Measurements from ENCODE around the gene PLVAP. TPM values are rescaled to one million over a fixed set of nuclear protein-coding genes. Genes with fewer than 3 reads are reported as not detected.

PLVAP gene, protein sequence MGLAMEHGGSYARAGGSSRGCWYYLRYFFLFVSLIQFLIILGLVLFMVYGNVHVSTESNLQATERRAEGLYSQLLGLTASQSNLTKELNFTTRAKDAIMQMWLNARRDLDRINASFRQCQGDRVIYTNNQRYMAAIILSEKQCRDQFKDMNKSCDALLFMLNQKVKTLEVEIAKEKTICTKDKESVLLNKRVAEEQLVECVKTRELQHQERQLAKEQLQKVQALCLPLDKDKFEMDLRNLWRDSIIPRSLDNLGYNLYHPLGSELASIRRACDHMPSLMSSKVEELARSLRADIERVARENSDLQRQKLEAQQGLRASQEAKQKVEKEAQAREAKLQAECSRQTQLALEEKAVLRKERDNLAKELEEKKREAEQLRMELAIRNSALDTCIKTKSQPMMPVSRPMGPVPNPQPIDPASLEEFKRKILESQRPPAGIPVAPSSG
- 10 to 100 TPM; 10.5 to 62.7 (median 18.7) TPM for total RNA-seq

DNA sequence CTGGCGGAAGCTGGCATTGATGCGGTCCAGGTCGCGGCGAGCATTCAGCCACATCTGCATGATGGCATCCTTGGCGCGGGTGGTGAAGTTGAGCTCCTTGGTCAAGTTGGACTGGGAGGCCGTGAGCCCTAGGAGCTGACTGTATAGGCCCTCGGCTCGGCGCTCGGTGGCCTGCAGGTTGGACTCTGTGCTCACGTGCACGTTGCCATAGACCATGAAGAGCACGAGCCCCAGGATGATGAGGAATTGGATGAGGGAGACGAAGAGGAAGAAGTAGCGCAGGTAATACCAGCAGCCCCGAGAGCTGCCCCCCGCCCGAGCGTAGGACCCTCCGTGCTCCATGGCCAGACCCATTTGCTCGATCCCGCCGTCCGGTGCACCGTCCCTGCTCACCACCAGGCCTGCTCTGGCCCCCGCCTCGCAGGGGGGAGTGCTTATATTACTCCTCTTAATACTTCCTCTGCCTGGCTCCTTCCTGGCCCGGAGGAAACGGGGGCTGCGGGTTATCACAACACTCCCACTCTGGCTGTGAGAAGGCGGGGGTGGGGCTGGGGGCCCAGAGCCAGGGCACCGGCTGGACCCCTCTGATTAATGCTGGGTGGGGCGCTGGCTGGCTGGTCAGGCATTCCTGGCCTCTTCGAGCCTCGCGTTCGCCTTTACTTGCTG lies at the start of gene PLVAP:
Gene PLVAP (minus strand): TSS at position 408 of the 666 bp plus-strand sequence. CDS start 54 bp downstream, at position 354.
- TF ChIP-seq, protein P1, sequence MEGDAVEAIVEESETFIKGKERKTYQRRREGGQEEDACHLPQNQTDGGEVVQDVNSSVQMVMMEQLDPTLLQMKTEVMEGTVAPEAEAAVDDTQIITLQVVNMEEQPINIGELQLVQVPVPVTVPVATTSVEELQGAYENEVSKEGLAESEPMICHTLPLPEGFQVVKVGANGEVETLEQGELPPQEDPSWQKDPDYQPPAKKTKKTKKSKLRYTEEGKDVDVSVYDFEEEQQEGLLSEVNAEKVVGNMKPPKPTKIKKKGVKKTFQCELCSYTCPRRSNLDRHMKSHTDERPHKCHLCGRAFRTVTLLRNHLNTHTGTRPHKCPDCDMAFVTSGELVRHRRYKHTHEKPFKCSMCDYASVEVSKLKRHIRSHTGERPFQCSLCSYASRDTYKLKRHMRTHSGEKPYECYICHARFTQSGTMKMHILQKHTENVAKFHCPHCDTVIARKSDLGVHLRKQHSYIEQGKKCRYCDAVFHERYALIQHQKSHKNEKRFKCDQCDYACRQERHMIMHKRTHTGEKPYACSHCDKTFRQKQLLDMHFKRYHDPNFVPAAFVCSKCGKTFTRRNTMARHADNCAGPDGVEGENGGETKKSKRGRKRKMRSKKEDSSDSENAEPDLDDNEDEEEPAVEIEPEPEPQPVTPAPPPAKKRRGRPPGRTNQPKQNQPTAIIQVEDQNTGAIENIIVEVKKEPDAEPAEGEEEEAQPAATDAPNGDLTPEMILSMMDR (IDR thresholded peaks at IDR 0.05) = no peak
- TF ChIP-seq POLR2A (IDR thresholded peaks at IDR 0.05) = no peak
- Histone ChIP-seq H3K9me3 (no peaks in the 10 kb centered on the region), H3K4me3 (peak within 1 kb of the TSS in 2 of 4 donors; percentile 16 to 25), H3K27me3 (no peaks in the 10 kb centered on the region), H3K36me3 (no peaks in the 10 kb centered on the region), H3K4me1 (no peaks in the 10 kb centered on the region), H3K27ac (peak within 1 kb of the TSS in 1 of 4 donors; percentile 19)
- no peak for DNase-seq

DNA sequence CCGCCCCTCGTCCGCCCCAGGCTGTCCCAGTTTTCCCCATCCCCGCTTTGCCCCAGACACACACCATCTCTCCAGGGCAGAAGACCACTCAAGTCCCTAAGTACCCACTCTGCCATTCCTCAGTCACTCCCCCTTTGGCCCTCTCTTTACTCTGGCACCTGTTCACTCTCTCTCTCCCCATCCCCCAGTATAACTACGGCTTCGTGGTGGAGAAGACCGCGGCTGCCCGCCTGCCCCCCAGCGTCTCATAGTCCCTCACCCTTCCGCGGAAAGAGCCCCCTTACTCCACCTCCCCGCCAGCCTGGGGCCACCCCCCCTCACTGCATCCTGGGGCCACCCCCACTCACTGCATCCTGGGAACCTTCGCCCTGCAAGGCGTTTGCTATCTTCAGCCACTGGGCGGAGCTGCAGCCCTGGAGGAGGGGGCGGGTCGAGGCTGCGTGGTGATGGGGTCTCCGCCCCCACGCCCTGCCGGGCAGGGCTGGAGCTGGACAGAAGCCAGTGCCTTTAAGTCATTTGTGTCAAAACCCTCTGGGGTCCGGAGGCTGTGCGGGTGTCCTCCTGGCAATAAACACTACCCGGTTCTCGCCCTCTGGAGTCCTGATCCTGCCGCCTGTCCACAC lies 47.7 kb upstream of the PLVAP start:
- DNase-seq = peak in 1 of 3 donors; percentile 53
- H3K9me3 ChIP-seq = no peaks in the 10 kb centered on the region
- H3K27me3 ChIP-seq = no peaks in the 10 kb centered on the region
- no peak overlapping the region for H3K4me3 ChIP-seq
- H3K4me1 ChIP-seq = peaks cover 0 to 7% (median 0%) of the 10 kb centered on the region in 4 donors
- TF ChIP-seq, protein P1 (IDR thresholded peaks at IDR 0.05) = peak in 3 of 6 experiments; percentile 13 to 35 (median 21)
- no peak for TF ChIP-seq POLR2A (IDR thresholded peaks at IDR 0.05)
- peaks cover 0 to 7% (median 0%) of the 10 kb centered on the region in 3 donors for H3K36me3 ChIP-seq
- no peak overlapping the region for H3K27ac ChIP-seq

DNA sequence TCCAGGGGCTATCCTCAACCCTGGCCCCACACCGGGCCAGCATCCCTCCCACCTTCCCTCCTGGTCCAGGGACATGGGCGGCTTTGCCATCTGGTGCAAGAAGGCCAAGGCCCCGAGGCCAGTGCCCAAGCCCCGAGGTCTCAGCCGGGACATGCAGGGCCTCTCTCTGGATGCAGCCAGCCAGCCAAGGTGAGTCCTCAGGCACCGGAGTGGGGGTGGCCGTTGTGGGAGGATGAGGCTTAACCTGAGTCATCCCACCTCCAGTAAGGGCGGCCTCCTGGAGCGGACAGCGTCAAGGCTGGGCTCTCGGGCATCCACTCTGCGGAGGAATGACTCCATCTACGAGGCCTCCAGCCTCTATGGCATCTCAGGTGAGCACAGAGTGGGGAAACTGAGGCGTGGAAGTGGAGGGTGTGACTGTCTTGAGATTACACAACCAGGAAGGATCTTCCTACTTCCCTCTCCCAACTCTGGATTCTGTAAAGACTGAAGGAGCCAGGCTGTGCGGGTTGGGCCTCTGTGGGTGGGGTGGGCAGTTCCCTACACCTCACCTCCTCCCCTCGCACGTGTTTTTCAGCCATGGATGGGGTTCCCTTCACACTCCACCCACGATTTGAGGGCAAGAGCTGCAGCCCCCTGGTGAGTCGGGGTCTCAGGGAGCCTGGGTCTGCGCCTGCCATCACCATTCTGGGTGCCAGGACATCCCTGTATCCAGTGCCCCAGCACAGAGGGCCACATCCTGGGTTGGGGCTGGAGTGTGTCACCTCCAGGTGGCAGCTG lies 46.5 kb upstream of the PLVAP start:
- TF ChIP-seq, protein P1 (IDR thresholded peaks at IDR 0.05) = no peak
- no peak for TF ChIP-seq POLR2A (IDR thresholded peaks at IDR 0.05)
- Histone ChIP-seq H3K4me1 (peaks cover 0 to 13% (median 1%) of the 10 kb centered on the region in 4 donors), H3K36me3 (peaks cover 0 to 7% (median 0%) of the 10 kb centered on the region in 3 donors), H3K27me3 (no peaks in the 10 kb centered on the region), H3K27ac (no peak overlapping the region), H3K9me3 (no peaks in the 10 kb centered on the region), H3K4me3 (no peak overlapping the region)
- DNase-seq = no peak

DNA sequence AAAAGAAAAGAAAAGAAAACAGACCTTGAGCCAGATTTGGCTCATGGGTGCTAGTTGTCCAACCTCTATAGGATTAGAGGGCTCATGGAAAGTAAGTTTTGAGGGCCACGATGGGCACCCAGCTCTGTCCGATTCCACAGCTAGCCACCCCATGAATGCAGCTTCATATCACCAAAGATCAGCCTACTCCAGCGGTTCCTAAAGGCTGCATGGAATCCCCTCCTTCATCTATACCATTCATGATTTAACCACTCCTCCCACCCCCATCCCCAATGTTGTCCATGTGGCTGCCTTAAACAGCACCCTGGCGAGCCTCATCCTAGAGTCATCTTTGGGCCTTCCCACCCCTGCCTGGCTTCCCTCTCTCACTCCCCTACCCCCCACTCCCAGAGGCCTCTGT lies 44.8 kb upstream of the PLVAP start:
- no peaks in the 10 kb centered on the region for H3K9me3 ChIP-seq
- H3K36me3 ChIP-seq = peaks cover 0 to 7% (median 0%) of the 10 kb centered on the region in 3 donors
- TF ChIP-seq POLR2A (IDR thresholded peaks at IDR 0.05) = no peak
- TF ChIP-seq, protein P1 (IDR thresholded peaks at IDR 0.05) = no peak
- no peaks in the 10 kb centered on the region for H3K27me3 ChIP-seq
- H3K4me3 ChIP-seq = no peak overlapping the region
- no peak for DNase-seq
- H3K27ac ChIP-seq = no peak overlapping the region
- H3K4me1 ChIP-seq = peaks cover 0 to 13% (median 1%) of the 10 kb centered on the region in 4 donors

DNA sequence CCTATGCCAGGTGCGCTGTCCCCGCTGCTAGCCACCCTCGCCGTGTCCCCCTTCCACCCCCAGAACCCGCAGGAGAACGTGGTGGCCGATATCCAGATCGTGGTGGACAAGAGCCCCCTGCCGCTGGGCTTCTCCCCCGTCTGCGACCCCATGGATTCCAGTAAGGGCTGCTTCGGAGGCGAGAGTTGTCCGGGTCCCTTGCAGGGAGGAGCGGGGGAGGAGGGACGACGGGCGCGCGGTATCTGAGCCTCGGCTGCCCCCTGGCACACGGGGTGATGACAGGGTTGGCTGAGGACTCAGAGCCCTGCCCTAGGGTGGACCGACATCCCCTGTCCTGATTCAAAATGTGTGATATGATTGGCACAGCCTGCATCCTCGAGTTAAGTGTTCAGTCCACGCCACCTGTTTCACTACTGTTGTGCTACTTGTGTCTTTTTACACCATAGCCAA lies 43.4 kb upstream of the PLVAP start:
- Histone ChIP-seq H3K4me1 (peaks cover 0 to 13% (median 1%) of the 10 kb centered on the region in 4 donors), H3K36me3 (peaks cover 0 to 7% (median 0%) of the 10 kb centered on the region in 3 donors), H3K9me3 (no peaks in the 10 kb centered on the region), H3K27me3 (no peaks in the 10 kb centered on the region), H3K27ac (peak overlapping the region; percentile 47 to 81 (median 72)), H3K4me3 (peak overlapping the region; percentile 76 to 87 (median 84))
- DNase-seq = peak in 2 of 3 donors; percentile 60 to 64
- TF ChIP-seq, protein P1 (IDR thresholded peaks at IDR 0.05) = peak in 2 of 6 experiments; percentile 7 to 18
- TF ChIP-seq POLR2A (IDR thresholded peaks at IDR 0.05) = peak in 1 of 2 donors; percentile 9

Data from Peyer's patch (tissue), 4 donors.